IMR-90 (cell line): ENCODE results near the gene GPR137. TPM values are rescaled to one million over a fixed set of nuclear protein-coding genes. Genes with fewer than 3 reads are reported as not detected.

Experiments used
- ATAC-seq: fragments of 200-7000 bp; cut with Tn5 transposase; 2 replicates; pipeline ENCODE4 v1.9.1; 2020; ENCODE audit warnings: low read depth, mild to moderate bottlenecking, moderate library complexity
- BruUV-seq: library from RNA; stranded (reverse); fragments of 400-500 nt; replicated peaks from 2 replicates; lab custom pipeline; 2021; lab: Mats Ljungman, UMichigan
- CTCF ChIA-PET: fragments of 300-600 bp; formaldehyde crosslinking; extraction: SDS; loops from one replicate; lab custom pipeline; 2021; ENCODE audit warnings: antibody characterized with exemption; lab: Yijun Ruan, JAX
- POLR2A ChIA-PET: fragments of 300-600 bp; sonication (Branson Sonifier 250); formaldehyde crosslinking; loops from one replicate; lab custom pipeline; 2022; ENCODE audit warnings: antibody characterized with exemption; ENCODE audit not compliant: unreplicated experiment; lab: Charles Lee
- DNase-seq: peaks from one replicate; pipeline ENCODE4 v3.0.0; 2013
- H2AFZ ChIP-seq: replicated peaks from 2 replicates; pipeline ENCODE3; 2013; ENCODE audit warnings: low read length, mild to moderate bottlenecking; ENCODE audit not compliant: poor library complexity
- H2AK5ac ChIP-seq: 2 replicates; pipeline ENCODE4 v1.6.1; 2013; ENCODE audit warnings: low read depth, low read length, inconsistent platforms
- H2AK9ac ChIP-seq: replicated peaks from 2 replicates; pipeline ENCODE3; 2013; ENCODE audit warnings: mild to moderate bottlenecking, low read depth, low read length, moderate library complexity; ENCODE audit not compliant: poor library complexity
- H2BK120ac ChIP-seq: 2 replicates; pipeline ENCODE4 v1.6.1; 2013; ENCODE audit warnings: low read depth, low read length, inconsistent platforms
- H2BK15ac ChIP-seq: 3 replicates; pipeline ENCODE4 v1.6.1; 2013; ENCODE audit warnings: low read depth, low read length, inconsistent platforms
- H2BK20ac ChIP-seq: 2 replicates; pipeline ENCODE4 v1.6.1; 2013; ENCODE audit warnings: low read depth, mild to moderate bottlenecking, inconsistent platforms, low read length, moderate library complexity
- H2BK5ac ChIP-seq: 2 replicates; pipeline ENCODE4 v1.6.1; 2013; ENCODE audit warnings: mild to moderate bottlenecking, low read depth, low read length, inconsistent platforms; ENCODE audit not compliant: poor library complexity, severe bottlenecking
- H3K14ac ChIP-seq: replicated peaks from 2 replicates; pipeline ENCODE4 v1.6.1; 2013; ENCODE audit warnings: low read depth, low read length, inconsistent platforms
- H3K18ac ChIP-seq: 2 replicates; pipeline ENCODE4 v1.6.1; 2013; ENCODE audit warnings: low read depth, low read length, control low read depth
- H3K23ac ChIP-seq: 2 replicates; pipeline ENCODE4 v1.6.1; 2013; ENCODE audit warnings: low read depth, low read length, inconsistent platforms
- H3K27ac ChIP-seq: 2 replicates; pipeline ENCODE4 v1.5.1; 2013; ENCODE audit warnings: mild to moderate bottlenecking, control low read depth, low read length; ENCODE audit not compliant: insufficient read depth
- H3K27me3 ChIP-seq: 2 replicates; pipeline ENCODE4 v1.6.1; 2013; ENCODE audit warnings: low read length; ENCODE audit not compliant: control insufficient read depth, insufficient read depth
- H3K36me3 ChIP-seq: 2 replicates; pipeline ENCODE4 v1.6.1; 2013; ENCODE audit warnings: low read length, mixed read lengths; ENCODE audit not compliant: control insufficient read depth, insufficient read depth
- H3K4ac ChIP-seq: 2 replicates; pipeline ENCODE4 v1.6.1; 2013; ENCODE audit warnings: low read depth, low read length, inconsistent platforms
- H3K4me1 ChIP-seq: 2 replicates; pipeline ENCODE4 v1.6.1; 2013; ENCODE audit warnings: low read length, mixed read lengths; ENCODE audit not compliant: control insufficient read depth, insufficient read depth
- H3K4me2 ChIP-seq: 2 replicates; pipeline ENCODE4 v1.6.1; 2013; ENCODE audit warnings: low read depth, mild to moderate bottlenecking, control low read depth, low read length, moderate library complexity
- H3K4me3 ChIP-seq: 2 replicates; pipeline ENCODE4 v1.5.1; 2013; ENCODE audit warnings: low read depth, mild to moderate bottlenecking, control low read depth, low read length, moderate library complexity; ENCODE audit not compliant: insufficient read depth
- H3K56ac ChIP-seq: 2 replicates; pipeline ENCODE4 v1.6.1; 2013; ENCODE audit warnings: low read length, inconsistent platforms; ENCODE audit not compliant: insufficient read depth; ENCODE audit errors: extremely low read depth
- H3K79me1 ChIP-seq, 2 experiments: 2 replicates each; pipeline ENCODE4 v1.6.1; 2013; ENCODE audit warnings: low read length in 2 of 2, inconsistent platforms in 1 of 2, low read depth in 1 of 2
- H3K9ac ChIP-seq: 2 replicates; pipeline ENCODE4 v1.6.1; 2013; ENCODE audit warnings: low read depth, low read length, control low read depth
- H3K9me1 ChIP-seq: 2 replicates; pipeline ENCODE4 v1.6.1; 2013; ENCODE audit warnings: low read length, inconsistent platforms; ENCODE audit not compliant: insufficient read depth
- H3K9me3 ChIP-seq: 2 replicates; pipeline ENCODE4 v1.6.1; 2013; ENCODE audit warnings: low read length; ENCODE audit not compliant: control insufficient read depth, insufficient read depth
- H4K20me1 ChIP-seq: 2 replicates; pipeline ENCODE4 v1.6.1; 2013; ENCODE audit warnings: low read length, inconsistent platforms; ENCODE audit not compliant: insufficient read depth
- H4K5ac ChIP-seq: 2 replicates; pipeline ENCODE4 v1.6.1; 2013; ENCODE audit warnings: mild to moderate bottlenecking, low read depth, low read length, control low read depth
- H4K8ac ChIP-seq, 2 experiments: 2 replicates each; pipeline ENCODE4 v1.6.1; 2013; ENCODE audit warnings: low read depth in 2 of 2, low read length in 2 of 2, control low read depth in 1 of 2, inconsistent platforms in 1 of 2
- H4K91ac ChIP-seq: 2 replicates; pipeline ENCODE4 v1.6.1; 2013; ENCODE audit warnings: low read depth, low read length, inconsistent platforms; ENCODE audit not compliant: insufficient read depth
- CTCF ChIP-seq: conservative IDR thresholded peaks from 2 replicates; pipeline ENCODE4 v1.5.1; 2012; ENCODE audit warnings: mild to moderate bottlenecking, low read depth, low read length, improper control_type of control experiment
- POLR2A ChIP-seq: IDR thresholded peaks from 2 replicates; pipeline ENCODE4 v1.6.1; 2012; ENCODE audit warnings: mild to moderate bottlenecking, low read depth, low read length
- WGBS, 2 experiments: methylation state at CpG; one replicate each; pipeline versions ENCODE4 v1.1.5 to v1.1.7; 2013; ENCODE audit warnings: missing lambda C conversion rate in 2 of 2; ENCODE audit not compliant: insufficient read length in 1 of 2; ENCODE audit errors: extremely low coverage in 2 of 2; 5-methylcytosine and 5-hydroxymethylcytosine counted together
- dilution Hi-C: fragments of 300-500 bp; cut with HindIII; formaldehyde crosslinking; loops from one replicate; pipeline ENCODE4 v1.14.3; 2018; ENCODE audit warnings: low sequenced_read_pairs; ENCODE audit not compliant: unreplicated experiment
- in situ Hi-C: fragments of 300-500 bp; cut with MboI; formaldehyde crosslinking; loops from 3 replicates; pipeline ENCODE4 v1.14.3; 2019; ENCODE audit warnings: low sequenced_read_pairs, inconsistent platforms, mixed read lengths
- intact Hi-C: fragments of 100-400 bp; cut with micrococcal nuclease; formaldehyde crosslinking; loops from 2 replicates; pipeline ENCODE4 v1.10.0; 2022
- polyA plus RNA-seq, 3 experiments: library from polyadenylated mRNA; depleted of rRNA; stranded (reverse); fragments of >200 nt; gene quantifications; 2 replicates each; pipeline ENCODE4 v1.2.3, GENCODE V29; 2012; ENCODE audit warnings: low replicate concordance in 1 of 3
- total RNA-seq: library from RNA; depleted of rRNA; stranded (reverse); fragments of >200 nt; gene quantifications from 2 replicates; pipeline ENCODE4 v1.2.3, GENCODE V29; 2012

The GPR137 gene
- total and polyA plus RNA-seq, 2 of the 4 experiments (the other 2 are of a cell fraction), result 3.6 to 26.0 TPM

GRCh38 chr11:64252003-64252872 is 33.4 kb upstream of the GPR137 start:
- intact Hi-C loops, result loop anchor here (1.0 kb wide), 1 partner anchor 33 kb away; the partner anchor contains the start of gene GPR137

More at GRCh38 chr11:64252003-64252872, 33.4 kb upstream of the GPR137 start:
- peaks cover 10% of the 10 kb centered on the region for H3K4me1 ChIP-seq
- H2BK5ac ChIP-seq, result peak overlapping the region; percentile 77
- no peaks in the 10 kb centered on the region for H3K9me3 ChIP-seq
- POLR2A ChIA-PET, result interaction anchor here (0.7 kb wide), 1 partner anchor 12 kb away, joined by 3 read pairs; no protein-coding TSS in a partner anchor
- H3K9ac ChIP-seq, result peak overlapping the region; percentile 97
- H4K20me1 ChIP-seq, result peaks cover 5% of the 10 kb centered on the region; the same call in 1 of the 2 replicates
- H3K27ac ChIP-seq, result peak overlapping the region; percentile 88
- in situ Hi-C loops (no loop called here), dilution Hi-C loops (no loop called here)
- H3K23ac ChIP-seq, result peak overlapping the region; percentile 94
- DNase-seq (no peak), ATAC-seq (peak; percentile 44; the same call in 1 of the 2 replicates)
- peak overlapping the region; percentile 89 for H2AK5ac ChIP-seq
- peak overlapping the region; percentile 98 for H3K4me3 ChIP-seq
- no peak overlapping the region for H2BK15ac ChIP-seq
- no peak overlapping the region for H2BK120ac ChIP-seq
- H3K27me3 ChIP-seq, result no peaks in the 10 kb centered on the region
- H3K14ac ChIP-seq, result peak overlapping the region; percentile 97
- no peak overlapping the region for H2BK20ac ChIP-seq
- 0% methylated on average over 5 of the region's 23 CpGs; no CpG with 5 or more reads in 1 of the 2 experiments for WGBS, 2 experiments
- BruUV-seq, result no TSS peak
- peak overlapping the region; percentile 96 for H3K4ac ChIP-seq
- H4K91ac ChIP-seq, result peak overlapping the region; percentile 91
- CTCF ChIA-PET, result interaction anchor here (0.7 to 1.7 kb wide), 6 partner anchors 8 to 552 kb away, joined by 3 to 6 read pairs (median 4); no protein-coding TSS in a partner anchor
- H3K79me1 ChIP-seq, result peaks cover 8 to 54% of the 10 kb centered on the region in 2 experiments
- H3K9me1 ChIP-seq, result no peaks in the 10 kb centered on the region
- peaks cover 17% of the 10 kb centered on the region for H3K36me3 ChIP-seq
- peak overlapping the region; percentile 68 for H3K18ac ChIP-seq
- TF ChIP-seq CTCF (peak; percentile 35; the same call in 1 of the 2 replicates), POLR2A (no peak)
- peak overlapping the region; percentile 87 for H2AFZ ChIP-seq
- H4K5ac ChIP-seq, result peak overlapping the region; percentile 92
- peak overlapping the region; percentile 100 for H2AK9ac ChIP-seq
- peak overlapping the region; percentile 33 to 59; a peak in 3 of 4 replicates for H4K8ac ChIP-seq
- H3K56ac ChIP-seq, result peak overlapping the region; percentile 82; the same call in 1 of the 2 replicates
- H3K4me2 ChIP-seq, result peak overlapping the region; percentile 100
